HG02938 (cell line): ENCODE results near the gene GALM.
"Not testable (repeated sequence)": the region's sequence is repeated elsewhere in the genome, so short reads cannot be mapped to it uniquely, and the experiment has no call there.

Source experiments
- ATAC-seq: cut with Tn5 transposase; IDR thresholded peaks from one replicate; pipeline ENCODE4 v1.9.1; 2021; ENCODE audit warnings: mild to moderate bottlenecking, moderate library complexity; ENCODE audit not compliant: unreplicated experiment

The GALM gene

DNA sequence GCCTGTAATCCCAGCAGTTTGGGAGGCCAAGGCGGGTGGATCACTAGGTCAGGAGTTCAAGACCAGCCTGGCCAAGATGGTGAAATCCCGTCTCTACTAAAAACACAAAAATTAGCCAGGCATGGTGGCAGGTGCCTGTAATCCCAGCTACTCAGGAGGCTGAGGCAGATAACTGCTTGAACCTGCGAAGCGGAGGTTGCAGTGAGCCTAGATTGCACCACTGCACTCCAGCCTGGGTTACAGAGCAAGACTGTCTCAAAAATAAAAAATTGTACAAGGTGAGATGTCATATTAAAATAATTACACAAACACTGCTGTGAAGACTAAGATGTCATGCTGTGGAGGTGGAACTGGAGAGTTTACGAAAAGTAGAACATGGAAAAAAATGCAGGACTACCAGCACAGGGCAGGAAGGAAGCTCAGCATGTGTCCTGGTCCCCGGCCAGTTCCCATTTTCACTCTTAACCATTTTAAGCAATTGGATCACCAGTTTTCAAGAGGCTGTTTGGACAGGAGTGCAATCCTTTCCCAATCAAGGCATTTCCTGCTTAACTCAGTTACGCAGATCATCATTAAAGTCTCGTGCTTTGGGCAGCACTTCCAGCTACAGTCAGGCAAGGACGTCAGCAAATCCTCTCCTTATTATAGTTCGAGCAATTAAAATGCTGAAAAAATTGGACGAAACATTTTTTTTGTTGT, 71.2 kb downstream of the GALM start:
- ATAC-seq: not testable (repeated sequence)

DNA sequence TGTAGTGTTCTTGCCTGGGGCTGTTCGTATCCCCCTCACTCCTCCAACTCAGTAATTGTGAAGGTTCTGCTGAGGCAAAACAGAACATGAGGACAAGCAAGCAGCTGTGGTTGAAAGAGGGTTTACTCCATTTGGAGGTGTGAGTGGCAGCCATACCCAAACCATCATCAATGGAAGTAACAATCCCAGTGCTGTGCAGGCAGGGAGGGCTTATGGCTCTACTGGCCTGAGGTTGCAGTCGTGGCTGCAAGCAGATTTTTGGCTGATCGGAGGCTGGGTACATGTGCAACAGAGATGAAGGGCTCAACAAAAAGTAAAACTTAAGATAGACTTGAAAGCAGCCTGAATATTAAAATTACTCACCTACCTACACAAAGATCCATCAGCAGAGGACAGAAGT, 72.0 kb downstream of the GALM start:
- no peak for ATAC-seq

DNA sequence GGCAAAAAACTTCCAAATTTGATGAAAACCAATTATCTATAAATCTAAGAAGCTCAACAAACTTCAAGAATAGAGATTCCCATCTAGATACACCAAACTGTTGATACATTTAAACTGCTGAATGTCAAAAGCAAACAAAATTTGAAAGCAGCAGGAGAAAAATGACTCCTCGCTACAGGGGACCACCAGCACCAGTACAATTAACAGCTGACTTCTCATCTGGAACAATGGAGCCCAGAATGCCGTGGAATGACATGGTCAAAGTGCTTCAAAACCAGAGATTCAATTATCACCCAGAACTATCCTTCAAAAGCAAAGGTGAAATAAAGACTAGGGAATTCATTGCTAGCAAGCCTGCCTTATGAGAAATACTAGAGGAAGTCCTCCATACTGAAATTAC, 73.6 kb downstream of the GALM start:
- no peak for ATAC-seq

DNA sequence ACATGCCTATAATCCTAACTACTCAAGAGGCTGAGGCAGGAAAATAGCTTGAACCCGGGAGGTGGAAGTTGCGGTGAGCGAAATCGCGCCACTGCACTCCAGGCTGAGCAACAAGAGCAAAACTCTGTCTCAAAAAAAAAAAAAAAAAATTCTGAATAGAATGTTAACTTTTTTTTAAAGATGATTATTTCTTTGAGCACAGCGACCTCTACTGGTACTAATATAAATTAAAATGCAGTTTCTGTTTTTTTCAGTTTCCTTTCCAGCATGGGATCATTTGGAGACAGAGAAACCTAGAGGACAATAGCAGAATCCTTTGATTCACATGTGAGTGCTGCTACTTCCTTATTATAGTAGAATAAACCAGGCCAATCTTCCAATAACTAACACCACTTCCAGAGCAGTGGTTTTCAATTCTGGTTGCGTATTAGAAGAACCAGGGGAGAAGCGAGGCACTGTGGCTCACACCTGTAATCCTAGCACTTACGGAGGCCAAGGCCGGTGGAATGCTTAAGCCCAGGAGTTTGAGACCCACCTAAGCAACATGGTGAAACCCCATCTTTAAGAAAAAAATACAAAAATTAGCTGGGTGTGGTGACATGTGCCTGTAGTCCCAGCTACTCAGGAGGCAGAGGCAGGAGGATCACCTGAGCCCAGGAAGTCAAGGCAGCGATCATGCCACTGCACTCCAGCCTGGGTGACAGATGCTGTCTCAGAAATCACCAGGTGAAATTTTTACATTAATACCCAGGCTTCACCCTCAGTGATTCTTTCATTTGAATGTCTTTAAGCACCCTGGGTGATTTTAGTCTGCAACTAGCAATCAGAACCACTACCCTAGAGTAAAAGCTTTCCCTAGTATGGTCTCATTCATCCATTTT, 75.2 kb downstream of the GALM start:
- ATAC-seq: no peak

DNA sequence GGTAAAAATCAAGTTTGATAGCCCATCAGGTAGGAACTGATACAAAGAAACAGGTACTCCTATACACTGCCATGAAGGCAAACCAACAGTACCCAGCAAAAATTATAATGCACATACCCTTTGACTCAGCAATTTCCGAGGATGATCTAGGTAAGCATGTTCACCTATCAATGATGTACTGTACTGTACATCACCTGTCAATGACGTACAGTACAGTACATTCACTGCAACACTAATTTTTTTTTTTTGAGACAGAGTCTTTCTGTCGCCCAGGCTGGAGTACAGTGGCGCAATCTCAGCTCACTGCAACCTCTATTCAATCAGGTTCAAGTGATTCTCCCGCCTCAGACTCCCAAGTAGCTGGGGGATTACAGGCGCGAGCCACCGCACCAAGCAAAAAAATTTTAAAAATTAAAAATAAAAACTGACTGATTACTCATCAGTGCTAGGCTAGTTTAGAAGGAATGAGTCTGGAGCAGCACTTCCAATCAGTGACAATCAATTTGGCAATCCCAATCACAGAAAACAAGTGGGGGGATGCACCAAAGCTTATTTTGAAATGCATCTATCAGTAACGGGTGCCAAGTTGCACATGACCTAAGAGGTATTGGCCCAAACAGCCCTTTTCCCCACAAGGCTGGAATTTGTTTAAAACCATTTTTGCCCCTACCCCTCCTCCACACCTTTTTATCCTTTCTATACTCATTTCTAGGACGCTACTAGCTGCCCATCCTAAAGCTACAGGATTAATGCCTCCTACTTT, 77.1 kb downstream of the GALM start:
- ATAC-seq: no peak

DNA sequence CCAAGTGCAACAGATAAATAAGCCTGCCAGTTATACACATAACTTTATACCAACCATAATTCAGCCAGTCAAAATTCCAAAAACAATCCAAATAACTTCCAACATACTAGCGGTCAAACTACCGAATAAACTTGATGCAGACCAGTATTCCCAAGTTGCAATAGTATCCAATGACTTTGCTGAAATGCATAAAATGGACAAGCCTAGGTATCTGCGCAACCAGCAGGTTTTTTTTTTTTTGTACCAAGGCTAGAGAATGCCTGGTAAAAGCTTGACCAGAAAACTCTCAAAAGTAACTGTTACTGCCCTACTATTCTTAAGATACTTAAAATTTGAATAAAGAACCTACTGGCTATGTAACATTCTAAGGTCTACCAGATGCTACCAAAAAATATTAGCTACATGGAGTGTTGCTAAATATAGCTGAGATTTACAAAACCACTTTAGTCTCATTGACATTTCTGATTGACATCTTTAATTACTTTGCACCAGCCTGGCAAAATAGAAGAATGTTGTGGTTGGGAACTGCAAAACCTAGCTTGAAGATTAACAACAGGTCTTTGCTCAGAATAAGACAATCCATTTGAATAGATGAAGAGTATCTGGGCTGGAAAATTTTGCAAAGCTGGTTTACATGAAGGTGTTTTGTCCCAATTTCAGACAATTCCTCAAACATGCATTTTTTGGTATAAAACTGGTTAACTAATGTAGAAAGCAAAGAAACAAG, 77.9 kb downstream of the GALM start:
- no peak for ATAC-seq

DNA sequence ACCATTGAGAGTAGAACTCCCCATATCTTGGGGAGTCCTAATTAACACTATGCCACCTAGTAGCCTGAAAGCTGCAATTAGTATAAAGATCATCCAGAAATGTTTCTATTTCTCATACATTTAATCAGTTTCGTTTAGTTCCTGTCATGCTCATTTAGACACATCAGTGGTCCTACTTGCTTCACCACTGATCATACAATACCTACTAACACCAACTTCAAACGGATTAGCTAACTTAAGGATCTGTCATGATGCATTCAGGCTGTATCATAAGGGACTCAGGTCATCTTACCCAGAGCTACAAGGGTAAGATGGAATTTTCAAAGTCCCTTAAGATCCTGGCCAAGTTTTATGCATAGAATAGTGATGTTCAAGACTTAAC, 78.5 kb downstream of the GALM start:
- no peak for ATAC-seq

DNA sequence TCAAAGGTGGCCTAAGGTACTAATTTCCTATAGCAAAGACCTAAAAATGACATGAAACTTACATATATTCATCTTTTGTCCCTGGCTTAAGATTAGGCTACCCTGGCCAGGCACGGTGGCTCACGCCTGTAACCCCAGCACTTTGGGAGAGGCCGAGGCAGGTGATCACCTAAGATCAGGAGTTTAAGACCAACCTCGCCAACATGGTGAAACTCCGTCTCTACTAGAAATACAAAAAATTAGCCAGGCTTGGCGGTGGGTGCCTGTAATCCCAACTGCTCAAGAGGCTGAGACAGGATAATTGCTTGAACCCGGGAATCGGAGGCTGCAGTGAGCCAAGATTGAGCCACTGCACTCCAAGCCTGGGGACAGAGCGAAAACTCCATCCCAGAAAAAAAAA, 79.4 kb downstream of the GALM start:
- no peak for ATAC-seq

DNA sequence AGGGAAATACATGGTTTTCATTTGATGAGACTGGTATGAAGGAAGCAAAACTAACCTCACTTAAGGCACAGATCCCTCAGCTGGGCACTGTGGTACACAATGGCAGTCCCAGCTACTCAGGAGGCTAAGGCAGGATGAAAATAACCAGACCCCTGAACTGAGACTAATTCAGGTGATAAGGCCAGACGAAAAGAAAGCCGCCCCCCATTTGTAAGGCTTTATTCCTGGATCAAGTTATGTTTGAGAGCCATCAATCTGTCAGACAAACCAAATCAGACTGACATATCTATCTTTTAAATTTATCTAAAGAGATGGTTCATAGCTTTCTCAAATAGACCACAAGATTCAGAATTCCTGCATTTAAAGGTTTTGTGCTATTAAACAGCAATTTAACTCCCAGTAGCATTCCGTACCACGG, 81.1 kb downstream of the GALM start:
- no peak for ATAC-seq

DNA sequence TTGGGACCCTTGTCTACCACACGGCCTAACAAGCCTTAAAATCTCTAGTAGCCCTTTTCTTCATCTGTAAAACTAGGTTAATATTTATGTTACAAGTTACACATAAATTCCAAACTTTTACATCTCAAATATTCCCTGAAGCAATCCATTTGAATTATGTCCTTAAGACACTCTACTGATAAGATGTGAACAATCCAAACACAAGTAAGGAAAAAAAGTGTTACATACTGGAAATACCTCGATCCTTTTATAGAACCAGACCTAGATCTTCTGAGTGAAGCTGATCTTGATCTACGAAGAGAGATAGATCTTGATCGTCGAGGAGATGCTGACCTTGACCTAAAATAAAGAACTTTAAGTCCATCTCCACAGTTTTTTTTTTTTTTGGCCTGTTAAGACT, 81.9 kb downstream of the GALM start:
- ATAC-seq: no peak

DNA sequence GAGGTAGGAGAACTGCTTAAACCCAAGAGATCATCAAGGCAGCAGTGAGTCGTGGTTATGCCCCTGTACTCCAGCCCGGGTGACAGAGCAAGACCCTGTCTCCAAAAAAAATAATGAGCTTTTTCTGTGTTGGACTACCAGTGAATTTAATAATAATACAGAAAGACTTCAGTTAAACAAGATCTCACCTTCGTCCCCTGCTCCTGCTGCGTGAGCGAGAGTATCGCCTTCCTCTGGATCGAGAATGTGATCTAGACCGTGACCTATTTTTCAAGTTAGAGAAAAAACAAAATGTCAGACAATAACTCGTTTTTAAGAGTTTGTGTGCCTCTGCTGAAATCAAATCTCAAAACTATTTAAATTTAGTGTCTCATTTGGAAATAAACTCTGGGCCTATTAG, 82.5 kb downstream of the GALM start:
- no peak for ATAC-seq

DNA sequence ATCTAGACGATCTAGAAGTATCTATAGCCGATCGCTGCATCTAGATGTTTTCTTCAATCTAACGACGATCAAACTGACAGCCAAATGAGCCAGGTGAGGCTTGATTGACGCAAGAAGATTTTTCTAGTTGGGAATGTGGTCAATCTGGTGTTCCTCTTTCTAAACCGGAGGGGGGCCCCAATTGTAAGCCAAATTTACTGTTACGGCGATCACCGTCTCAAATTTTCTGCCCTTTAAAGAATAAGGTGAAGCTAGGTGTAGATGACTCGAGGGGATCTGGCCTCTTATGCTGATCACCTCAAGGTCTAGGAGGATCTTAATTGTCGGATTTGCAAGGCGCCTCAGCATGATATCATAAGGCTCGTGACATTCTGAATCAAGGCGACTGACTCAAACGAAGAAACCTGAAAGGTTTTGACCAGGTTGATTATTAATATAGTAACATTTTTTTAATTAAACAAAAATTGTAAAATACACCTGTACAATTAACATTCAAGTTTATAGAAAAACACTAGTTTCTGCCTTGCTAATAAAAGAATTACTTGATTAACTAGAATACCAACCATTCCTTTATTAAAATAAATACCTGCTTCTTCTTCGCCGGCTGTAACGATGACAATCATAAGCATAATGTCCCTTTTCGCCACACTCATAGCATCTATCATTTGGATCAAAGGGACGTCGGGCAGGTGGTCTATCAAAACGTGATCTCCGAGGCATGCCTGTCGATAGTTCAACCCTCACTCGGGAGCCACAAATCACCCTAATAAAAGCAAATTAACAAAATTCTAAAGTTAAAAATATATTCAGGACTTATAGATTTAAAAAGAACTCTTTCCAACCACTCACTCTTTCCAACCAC, 83.3 kb downstream of the GALM start:
- ATAC-seq: no peak

DNA sequence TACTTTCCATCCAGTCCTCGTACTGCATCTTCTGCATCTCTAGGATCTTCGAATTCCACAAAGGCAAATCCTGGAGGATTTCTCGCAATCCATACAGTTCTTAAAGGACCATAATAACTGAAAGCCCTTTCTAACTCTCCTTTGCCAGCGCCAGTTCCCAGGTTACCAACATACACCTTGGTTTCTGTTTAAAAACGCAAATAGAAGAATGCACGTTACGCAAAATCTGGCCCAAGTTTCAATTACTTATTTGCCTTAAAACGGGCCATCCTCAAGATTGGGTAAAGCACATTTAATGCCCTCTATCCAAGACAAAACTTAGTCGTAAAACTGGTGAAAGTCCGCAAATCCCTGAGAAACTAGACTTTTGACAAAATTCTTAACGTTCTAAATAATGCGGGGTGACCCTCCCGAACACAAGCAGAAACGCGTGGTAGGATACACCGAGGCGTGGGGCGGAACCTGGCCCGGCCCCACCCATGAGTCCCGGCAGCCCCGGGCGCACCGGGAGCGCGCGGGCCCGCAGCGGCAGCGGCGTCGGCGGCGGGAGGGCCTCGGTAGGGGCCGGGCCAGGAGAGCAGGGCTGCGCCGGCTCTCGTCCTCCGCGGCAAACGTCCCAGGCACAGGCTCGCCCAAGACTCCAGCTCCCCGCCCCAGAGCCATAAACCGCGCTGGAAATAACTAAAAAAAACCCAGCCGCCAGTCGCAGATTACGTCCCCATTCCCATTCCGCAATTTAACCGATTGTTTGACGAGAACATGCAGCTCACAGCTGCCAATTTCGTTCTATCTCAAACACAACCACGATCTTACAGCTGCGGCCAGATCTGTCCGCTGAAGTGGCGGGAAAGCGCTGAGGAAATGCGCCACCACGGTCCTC, 84.3 kb downstream of the GALM start:
- peak; percentile 4 for ATAC-seq

DNA sequence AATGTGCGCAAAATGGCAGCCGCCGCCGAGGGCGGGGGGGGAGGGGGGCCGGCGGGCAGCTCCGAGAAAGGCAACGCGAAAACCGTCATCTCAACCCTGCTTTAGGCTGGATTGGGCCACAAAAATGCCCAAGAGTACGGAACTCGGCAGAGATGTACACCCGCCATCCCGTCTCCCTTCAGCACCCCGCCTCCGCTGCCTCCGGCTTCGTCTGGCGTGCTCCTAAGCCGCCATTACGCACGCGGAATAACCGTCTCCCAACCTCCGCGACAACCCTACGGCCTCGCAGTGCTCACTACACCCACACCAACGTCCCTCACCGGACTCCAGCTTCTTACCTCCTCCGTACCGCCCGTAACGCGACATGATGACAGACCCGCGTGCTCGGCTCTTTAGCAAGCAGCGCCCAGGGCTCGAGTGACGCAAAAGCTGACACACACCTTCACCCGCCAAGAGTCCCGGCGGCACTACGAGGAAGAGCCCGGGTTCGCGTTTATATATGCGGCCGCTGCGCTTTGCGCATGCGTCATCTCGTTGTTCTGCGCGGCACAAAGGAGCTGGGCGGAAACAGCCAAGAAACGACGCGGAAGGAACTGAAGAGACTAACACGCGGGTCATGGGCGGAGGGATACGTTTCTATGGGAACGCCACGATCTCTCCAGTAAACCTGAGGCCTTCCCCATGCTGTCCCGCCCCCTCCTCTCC, 85.1 kb downstream of the GALM start, which contains the start of gene SRSF7:
SRSF7 (minus strand) TSS at position 471 of the 705 bp plus-strand sequence; CDS start at position 366, 105 bp downstream.
- ATAC-seq: peak; percentile 80

DNA sequence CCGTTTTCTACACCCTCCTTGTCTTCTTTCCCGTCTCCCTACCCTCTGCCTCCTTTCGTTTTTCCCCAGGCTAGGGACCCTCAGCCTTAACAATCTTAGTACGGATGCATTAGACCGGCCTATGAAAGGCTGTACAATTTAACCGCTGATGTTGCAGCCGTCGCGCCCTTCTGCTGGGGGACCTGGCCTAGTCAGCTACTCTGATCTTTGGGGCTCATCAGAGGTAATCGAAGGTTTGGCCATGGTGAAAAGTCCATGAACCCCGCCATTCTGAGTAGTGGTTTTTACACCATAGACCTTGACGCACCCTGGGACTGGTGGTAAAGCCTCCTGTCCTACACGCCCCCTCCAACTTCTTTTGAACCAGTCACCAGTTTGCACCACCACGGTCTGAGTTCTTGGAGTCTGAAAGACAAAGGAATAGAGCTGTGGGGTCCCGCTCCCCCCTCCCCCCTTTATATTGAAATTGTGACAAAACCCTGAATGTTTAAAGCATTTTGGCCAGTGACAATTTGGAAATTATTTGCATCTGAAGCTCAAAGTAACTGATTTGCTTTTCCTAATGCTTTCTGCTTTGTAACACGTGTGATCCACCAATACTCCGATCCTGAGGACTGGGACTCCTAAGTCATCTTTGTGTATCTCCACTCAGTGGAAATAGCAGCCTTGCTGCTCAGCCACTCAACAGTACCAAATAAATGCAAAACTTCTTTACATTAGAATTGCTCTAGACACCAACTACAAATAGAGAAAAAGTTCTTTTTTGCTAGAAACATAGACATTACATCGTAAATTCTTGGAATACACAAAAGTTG, 85.9 kb downstream of the GALM start:
- ATAC-seq: no peak

DNA sequence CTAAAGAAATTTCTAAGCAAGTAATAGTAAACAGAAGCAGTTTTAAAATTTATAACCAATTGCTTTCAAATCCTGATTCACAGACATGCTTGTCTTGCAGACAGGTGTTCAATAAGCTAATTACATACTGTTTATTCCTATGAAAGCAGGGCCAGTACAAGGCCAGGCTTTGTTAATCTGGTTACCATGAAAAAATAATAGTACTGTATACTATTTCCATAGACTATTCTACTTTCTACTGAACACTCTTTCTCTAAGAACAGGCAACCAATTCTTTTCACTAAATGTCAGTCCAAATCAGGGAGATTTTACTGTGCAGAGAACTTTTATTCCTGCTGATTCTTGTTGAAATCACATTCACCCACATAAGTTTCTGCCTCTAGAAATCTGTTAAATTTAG, 88.1 kb downstream of the GALM start:
- ATAC-seq: no peak

DNA sequence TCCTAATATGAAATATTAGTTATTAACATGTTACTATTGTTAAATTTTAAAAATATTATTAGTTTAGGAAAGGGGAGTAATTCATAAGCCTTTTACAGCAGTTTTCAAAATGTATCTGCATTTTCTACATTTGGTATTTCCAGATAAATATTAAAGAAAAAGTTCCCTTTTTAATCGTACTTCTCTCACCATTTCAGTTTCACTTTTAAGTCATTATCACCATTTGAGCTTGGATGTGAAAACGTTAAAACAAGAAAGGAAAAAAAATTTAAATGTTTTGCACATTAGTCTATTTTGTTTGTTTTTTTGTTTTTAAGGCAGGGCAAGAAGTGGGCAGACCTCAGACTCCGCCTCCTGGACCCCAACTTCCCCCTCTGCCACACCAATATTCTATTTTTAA, 88.6 kb downstream of the GALM start:
- ATAC-seq: no peak
